H1 (cell line): ENCODE data around the gene ADAM12.

Source experiments
- EP300 ChIP-seq, 2 experiments: IDR thresholded peaks; 1 replicate in 1 of 2; 2 replicates in 1 of 2; pipeline ENCODE4 v1.6.1; 2011 to 2012; ENCODE audit warnings: low read depth in 2 of 2, low read length in 2 of 2, mild to moderate bottlenecking in 2 of 2, borderline replicate concordance in 1 of 2, inconsistent platforms in 1 of 2, moderate library complexity in 1 of 2
- EZH2 ChIP-seq: fragments of 200-600 bp; sonication (generic); IDR thresholded peaks from 2 replicates; pipeline ENCODE4 v1.7.1; 2012; ENCODE audit warnings: low read depth, mild to moderate bottlenecking, moderate library complexity, low read length, inconsistent platforms; ENCODE audit not compliant: severe bottlenecking
- GABPA ChIP-seq: IDR thresholded peaks from 2 replicates; pipeline ENCODE4 v1.6.1; 2011; ENCODE audit warnings: mild to moderate bottlenecking, low read length, moderate library complexity, borderline replicate concordance; ENCODE audit not compliant: insufficient read depth
- HDAC2 ChIP-seq, 2 experiments: fragments of 300-600 bp in 1 of 2; sonication (generic) in 1 of 2; IDR thresholded peaks; 2 replicates each; pipeline ENCODE4 v1.6.1; 2011 to 2012; ENCODE audit warnings: low read depth in 2 of 2, low read length in 2 of 2, mild to moderate bottlenecking in 2 of 2, moderate library complexity in 2 of 2, borderline replicate concordance in 1 of 2, inconsistent platforms in 1 of 2
- KDM1A ChIP-seq: fragments of 200-600, 300-600 bp; sonication (generic); IDR thresholded peaks from 2 replicates; pipeline ENCODE4 v1.7.1; 2016; ENCODE audit warnings: mild to moderate bottlenecking, low read length, borderline replicate concordance
- MAFK ChIP-seq: IDR thresholded peaks from 2 replicates; pipeline ENCODE4 v1.6.1; 2012; ENCODE audit warnings: low read depth, mild to moderate bottlenecking, improper control_type of control experiment, low read length
- NRF1 ChIP-seq: IDR thresholded peaks from 2 replicates; pipeline ENCODE4 v1.6.1; 2011; ENCODE audit warnings: mild to moderate bottlenecking, low read depth, low read length, improper control_type of control experiment
- TAF1 ChIP-seq: IDR thresholded peaks from 2 replicates; pipeline ENCODE4 v1.6.1; 2011; ENCODE audit warnings: mild to moderate bottlenecking, low read depth, low read length
- TF ChIP-seq, protein P1 (sequence below), 3 experiments: IDR thresholded peaks; 1 replicate in 2 of 3; 2 replicates in 1 of 3; pipeline versions ENCODE4 v1.5.1 to v1.6.1; 2011; ENCODE audit warnings: low read length in 3 of 3, mild to moderate bottlenecking in 3 of 3, inconsistent platforms in 2 of 3, low read depth in 1 of 3, moderate library complexity in 1 of 3; ENCODE audit not compliant: insufficient read depth in 1 of 3; ENCODE audit errors: control extremely low read depth in 1 of 3

- TF ChIP-seq GABPA (no peak), EZH2 (no peak), MAFK (no peak), HDAC2 (IDR thresholded peaks at IDR 0.05; ENCODE audit: borderline replicate concordance in 1 of 2, low read depth in 2 of 2, low read length in 2 of 2) (no peak), TAF1 (no peak), KDM1A (no peak), NRF1 (no peak), EP300 (IDR thresholded peaks at IDR 0.05; ENCODE audit: borderline replicate concordance in 1 of 2, low read depth in 2 of 2, low read length in 2 of 2) (no peak)
- TF ChIP-seq, protein P1, sequence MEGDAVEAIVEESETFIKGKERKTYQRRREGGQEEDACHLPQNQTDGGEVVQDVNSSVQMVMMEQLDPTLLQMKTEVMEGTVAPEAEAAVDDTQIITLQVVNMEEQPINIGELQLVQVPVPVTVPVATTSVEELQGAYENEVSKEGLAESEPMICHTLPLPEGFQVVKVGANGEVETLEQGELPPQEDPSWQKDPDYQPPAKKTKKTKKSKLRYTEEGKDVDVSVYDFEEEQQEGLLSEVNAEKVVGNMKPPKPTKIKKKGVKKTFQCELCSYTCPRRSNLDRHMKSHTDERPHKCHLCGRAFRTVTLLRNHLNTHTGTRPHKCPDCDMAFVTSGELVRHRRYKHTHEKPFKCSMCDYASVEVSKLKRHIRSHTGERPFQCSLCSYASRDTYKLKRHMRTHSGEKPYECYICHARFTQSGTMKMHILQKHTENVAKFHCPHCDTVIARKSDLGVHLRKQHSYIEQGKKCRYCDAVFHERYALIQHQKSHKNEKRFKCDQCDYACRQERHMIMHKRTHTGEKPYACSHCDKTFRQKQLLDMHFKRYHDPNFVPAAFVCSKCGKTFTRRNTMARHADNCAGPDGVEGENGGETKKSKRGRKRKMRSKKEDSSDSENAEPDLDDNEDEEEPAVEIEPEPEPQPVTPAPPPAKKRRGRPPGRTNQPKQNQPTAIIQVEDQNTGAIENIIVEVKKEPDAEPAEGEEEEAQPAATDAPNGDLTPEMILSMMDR (IDR thresholded peaks at IDR 0.05; ENCODE audit: control extremely low read depth in 1 of 3, insufficient read depth in 1 of 3, low read depth in 1 of 3, low read length in 3 of 3), result no peak
Measured at GRCh38 chr10:126143117-126143516, 245.2 kb downstream of the ADAM12 start.
